Gastrocnemius medialis (tissue), 4 donors: Measurements from ENCODE around the gene TMEM139. TPM values are rescaled to one million over a fixed set of nuclear protein-coding genes. Genes with fewer than 3 reads are reported as not detected.

ENCODE experiments used
- ATAC-seq, 2 donors: fragments of 150-250 bp; one replicate each; pipeline ENCODE4 v1.9.1; 2016
- DNase-seq, 2 donors: peaks; one replicate each; pipeline ENCODE4 v3.0.0-alpha.2; 2019
- H3K27ac ChIP-seq, 4 donors: fragments of 200-600 bp; sonication (generic); 1 replicate in 1 of 4; 2 replicates in 3 of 4; pipeline ENCODE4 v1.5.1; 2016 to 2018; ENCODE audit warnings: mild to moderate bottlenecking in 2 of 4, moderate library complexity in 1 of 4
- H3K27me3 ChIP-seq, 3 donors: fragments of 200-600 bp; sonication (generic) in 2 of 3; 1 replicate in 1 of 3; 2 replicates in 2 of 3; pipeline versions ENCODE4 v1.5.1 to v1.6.0; 2016 to 2019; ENCODE audit warnings: mild to moderate bottlenecking in 1 of 3, moderate library complexity in 1 of 3
- H3K36me3 ChIP-seq, 2 donors: fragments of 200-600 bp; sonication (generic) in 1 of 2; one replicate each; pipeline ENCODE4 v1.5.1; 2017 to 2018
- H3K4me1 ChIP-seq, 2 donors: fragments of 200-600 bp; sonication (generic) in 1 of 2; one replicate each; pipeline ENCODE4 v1.5.1; 2016 to 2017; ENCODE audit warnings: mild to moderate bottlenecking in 2 of 2
- H3K4me3 ChIP-seq, 4 donors: fragments of 200-600 bp; sonication (generic) in 3 of 4; 1 replicate in 1 of 4; 2 replicates in 3 of 4; pipeline ENCODE4 v1.5.1; 2016 to 2019; ENCODE audit warnings: mild to moderate bottlenecking in 2 of 4
- H3K9me3 ChIP-seq, 3 donors: fragments of 200-600 bp; sonication (generic) in 2 of 3; 1 replicate in 1 of 3; 2 replicates in 2 of 3; pipeline ENCODE4 v1.5.1; 2016 to 2019
- POLR2A ChIP-seq, 2 donors: fragments of 450-650 bp; IDR thresholded peaks; one replicate each; pipeline ENCODE4 v1.6.1; 2017; ENCODE audit warnings: antibody characterized with exemption in 2 of 2, mild to moderate bottlenecking in 2 of 2, moderate library complexity in 2 of 2
- in situ Hi-C, 4 donors: fragments of 200-750 bp; cut with MboI; loops; one replicate each; pipeline versions ENCODE4 v1.15.0 to v1.8.0; 2017; ENCODE audit warnings: low sequenced_read_pairs in 4 of 4
- intact Hi-C: fragments of 100-400 bp; cut with DNase I; formaldehyde crosslinking; loops from one replicate; pipeline ENCODE4 v1.15.1; 2023; ENCODE audit warnings: low total_unique reads
- total RNA-seq, 4 donors: library from RNA; depleted of rRNA; stranded (reverse); fragments of >200 nt; gene quantifications; one replicate each; pipeline versions ENCODE4 v1.1.0 to v1.2.3, GENCODE V29; 2016
- TF ChIP-seq, protein P1 (sequence below), 5 experiments: fragments of 450-650 bp in 3 of 5; fragments of 200-600 bp in 2 of 5; sonication (generic) in 2 of 5; IDR thresholded peaks in 4 of 5; conservative IDR thresholded peaks in 1 of 5; 1 replicate in 4 of 5; 2 replicates in 1 of 5; pipeline ENCODE4 v1.5.1; 2016 to 2019; ENCODE audit warnings: antibody characterized with exemption in 5 of 5, mild to moderate bottlenecking in 3 of 5, moderate library complexity in 3 of 5

TMEM139 gene
- total RNA-seq, 4 donors from 2014 or later = not detected

DNA sequence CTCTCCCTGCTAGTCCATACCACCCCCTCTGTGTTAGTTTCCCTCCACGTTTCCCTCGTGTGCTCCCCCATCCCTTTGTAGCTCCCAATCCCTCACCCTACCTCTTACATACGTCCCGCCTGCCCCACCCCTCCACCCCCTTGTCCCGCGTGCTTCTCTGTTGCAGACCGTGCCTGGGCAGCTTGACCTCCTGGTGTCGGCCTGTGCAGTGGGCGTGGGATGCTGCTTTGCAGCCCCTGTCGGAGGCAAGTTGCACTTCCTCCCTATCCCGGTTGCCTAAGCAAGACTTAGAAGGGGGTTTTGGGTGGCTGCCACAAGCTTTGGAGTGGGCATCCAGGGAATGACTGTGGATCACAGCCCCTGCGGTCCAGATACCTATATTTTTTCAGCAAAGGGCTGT is 38.9 kb downstream of the TMEM139 start:
- DNase-seq = no peak
- H3K27ac ChIP-seq = peak overlapping the region; percentile 30 to 99 (median 80)
- intact Hi-C loops (no loop called here), in situ Hi-C loops (no loop called here)
- H3K4me1 ChIP-seq = peaks cover 27 to 31% of the 10 kb centered on the region in 2 donors
- no peaks in the 10 kb centered on the region for H3K9me3 ChIP-seq
- H3K36me3 ChIP-seq = no peaks in the 10 kb centered on the region
- TF ChIP-seq POLR2A (IDR thresholded peaks at IDR 0.05) = no peak
- TF ChIP-seq, protein P1, sequence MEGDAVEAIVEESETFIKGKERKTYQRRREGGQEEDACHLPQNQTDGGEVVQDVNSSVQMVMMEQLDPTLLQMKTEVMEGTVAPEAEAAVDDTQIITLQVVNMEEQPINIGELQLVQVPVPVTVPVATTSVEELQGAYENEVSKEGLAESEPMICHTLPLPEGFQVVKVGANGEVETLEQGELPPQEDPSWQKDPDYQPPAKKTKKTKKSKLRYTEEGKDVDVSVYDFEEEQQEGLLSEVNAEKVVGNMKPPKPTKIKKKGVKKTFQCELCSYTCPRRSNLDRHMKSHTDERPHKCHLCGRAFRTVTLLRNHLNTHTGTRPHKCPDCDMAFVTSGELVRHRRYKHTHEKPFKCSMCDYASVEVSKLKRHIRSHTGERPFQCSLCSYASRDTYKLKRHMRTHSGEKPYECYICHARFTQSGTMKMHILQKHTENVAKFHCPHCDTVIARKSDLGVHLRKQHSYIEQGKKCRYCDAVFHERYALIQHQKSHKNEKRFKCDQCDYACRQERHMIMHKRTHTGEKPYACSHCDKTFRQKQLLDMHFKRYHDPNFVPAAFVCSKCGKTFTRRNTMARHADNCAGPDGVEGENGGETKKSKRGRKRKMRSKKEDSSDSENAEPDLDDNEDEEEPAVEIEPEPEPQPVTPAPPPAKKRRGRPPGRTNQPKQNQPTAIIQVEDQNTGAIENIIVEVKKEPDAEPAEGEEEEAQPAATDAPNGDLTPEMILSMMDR (IDR thresholded peaks at IDR 0.05 in 4 of 5, conservative IDR thresholded peaks at IDR 0.05 in 1 of 5) = no peak
- no peak for ATAC-seq
- H3K4me3 ChIP-seq = no peak overlapping the region
- no peaks in the 10 kb centered on the region for H3K27me3 ChIP-seq

DNA sequence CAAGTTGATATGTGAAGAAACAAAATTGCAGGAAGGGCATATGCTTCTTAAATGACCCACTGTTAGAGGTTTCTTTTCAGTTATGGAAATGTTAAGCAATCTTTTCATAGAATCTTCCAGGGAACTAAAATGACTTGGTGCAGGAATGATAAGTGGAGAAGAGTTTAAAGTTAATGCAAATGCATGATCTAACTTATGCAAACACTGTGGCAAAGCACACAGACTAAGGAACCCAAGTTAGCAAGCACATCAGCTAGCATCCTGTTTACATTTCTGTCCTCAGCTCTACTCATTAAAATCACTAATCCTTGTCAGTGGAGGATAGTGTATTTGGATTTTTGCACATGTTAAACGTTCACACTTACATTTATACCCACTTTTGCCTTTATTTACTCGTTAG is 40.5 kb downstream of the TMEM139 start:
- TF ChIP-seq, protein P1 (IDR thresholded peaks at IDR 0.05 in 4 of 5, conservative IDR thresholded peaks at IDR 0.05 in 1 of 5) = no peak
- no peak for TF ChIP-seq POLR2A (IDR thresholded peaks at IDR 0.05)
- Histone ChIP-seq H3K36me3 (no peaks in the 10 kb centered on the region), H3K27me3 (no peaks in the 10 kb centered on the region), H3K4me1 (peaks cover 19 to 24% of the 10 kb centered on the region in 2 donors), H3K4me3 (no peak overlapping the region), H3K9me3 (no peaks in the 10 kb centered on the region), H3K27ac (peak overlapping the region in 1 of 4 donors; percentile 13)
- intact Hi-C loops = no loop called here
- in situ Hi-C loops = no loop called here
- DNase-seq (no peak), ATAC-seq (no peak)

DNA sequence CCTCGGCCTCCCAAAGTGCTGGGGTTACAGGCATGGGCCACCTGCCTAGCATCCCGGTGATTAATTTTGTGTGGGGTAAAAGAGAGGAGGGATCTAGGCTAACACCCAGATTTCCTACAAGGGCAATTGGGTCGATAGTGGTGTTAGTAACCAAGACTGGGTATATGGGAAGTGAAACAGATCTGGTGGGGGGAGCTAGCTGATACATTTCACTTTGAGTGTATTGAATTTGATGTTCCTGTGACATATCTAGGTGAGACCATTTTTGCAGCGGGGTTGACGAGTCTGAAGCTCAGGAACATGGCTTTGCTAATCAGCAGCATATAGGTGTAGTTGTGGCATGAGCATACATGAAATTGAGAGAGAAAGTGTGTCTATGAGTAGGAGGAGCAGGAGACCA is 43.1 kb downstream of the TMEM139 start:
- H3K27ac ChIP-seq = peak overlapping the region in 1 of 4 donors; percentile 88
- DNase-seq (no peak), ATAC-seq (no peak)
- H3K27me3 ChIP-seq = no peaks in the 10 kb centered on the region
- in situ Hi-C loops (no loop called here), intact Hi-C loops (no loop called here)
- H3K4me3 ChIP-seq = no peak overlapping the region
- no peaks in the 10 kb centered on the region for H3K9me3 ChIP-seq
- H3K36me3 ChIP-seq = no peaks in the 10 kb centered on the region
- TF ChIP-seq, protein P1 (IDR thresholded peaks at IDR 0.05 in 4 of 5, conservative IDR thresholded peaks at IDR 0.05 in 1 of 5) = no peak
- TF ChIP-seq POLR2A (IDR thresholded peaks at IDR 0.05) = no peak
- peaks cover 12 to 34% of the 10 kb centered on the region in 2 donors for H3K4me1 ChIP-seq

DNA sequence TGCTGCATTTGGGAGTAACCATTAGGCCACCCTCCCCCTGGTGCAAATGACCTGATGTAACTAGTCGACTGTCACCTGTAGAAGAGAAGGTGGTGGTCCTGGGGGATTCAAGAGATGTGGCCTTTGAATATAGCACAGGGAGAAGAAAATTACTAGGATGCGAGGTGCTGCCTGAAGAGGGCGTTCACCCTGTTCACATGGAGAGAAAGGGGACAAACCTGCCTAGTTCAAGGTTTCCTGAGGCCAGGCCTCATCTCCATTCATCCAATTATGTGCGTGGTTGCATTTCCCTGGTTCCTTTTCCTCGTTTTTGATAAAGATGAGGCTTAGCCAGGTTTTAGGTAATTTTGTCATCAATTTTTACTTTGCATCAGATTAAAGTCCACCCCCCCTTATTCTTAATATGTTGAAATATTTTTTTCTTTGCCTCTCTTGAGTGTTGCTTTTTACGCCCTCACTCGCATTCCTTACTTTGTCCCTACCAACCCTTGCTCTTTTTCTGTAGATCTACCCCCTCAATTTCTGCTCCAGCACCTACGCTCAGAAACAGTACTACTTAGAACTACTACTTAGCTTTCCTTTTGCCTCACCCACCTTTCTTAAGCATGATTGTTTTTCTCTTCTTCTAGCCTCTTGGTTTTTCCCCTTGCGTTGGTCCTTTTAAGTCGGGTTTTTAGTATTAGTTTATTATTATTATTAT is 44.9 kb downstream of the TMEM139 start:
- intact Hi-C loops (loop anchor here (5.0 kb wide), 1 partner anchor 53 kb away; the partner anchor contains the start of gene ZYX), in situ Hi-C loops (no loop called here)
- H3K27ac ChIP-seq = peak overlapping the region; percentile 3 to 88 (median 86)
- no peaks in the 10 kb centered on the region for H3K9me3 ChIP-seq
- H3K27me3 ChIP-seq = no peaks in the 10 kb centered on the region
- no peaks in the 10 kb centered on the region for H3K36me3 ChIP-seq
- H3K4me3 ChIP-seq = no peak overlapping the region
- H3K4me1 ChIP-seq = peaks cover 3 to 33% of the 10 kb centered on the region in 2 donors
- no peak for DNase-seq
- TF ChIP-seq, protein P1 (IDR thresholded peaks at IDR 0.05 in 4 of 5, conservative IDR thresholded peaks at IDR 0.05 in 1 of 5) = no peak
- no peak for ATAC-seq
